NCI-H1092 treated with DMSO at 0.1 percent for 48 hours (cell line): ENCODE results near the gene LYST.
"Not testable (repeated sequence)": the region's sequence is repeated elsewhere in the genome, so short reads cannot be mapped to it uniquely, and the experiment has no call there.

Experiments used
- DNase-seq: peaks from one replicate; lab custom pipeline; 2025; lab: John Stamatoyannopoulos, UW

The LYST gene

GRCh38 chr1:235821361-235821981 is 45.2 kb downstream of the LYST start:
- DNase-seq, result no peak

- no peak for DNase-seq
These were observed 46.6 kb downstream of the LYST start for GRCh38 chr1:235820061-235820460.

- DNase-seq, result no peak
These were observed 48.0 kb downstream of the LYST start for GRCh38 chr1:235818632-235819136.

- no peak for DNase-seq
These were observed 49.5 kb downstream of the LYST start for GRCh38 chr1:235817101-235817728.

GRCh38 chr1:235809688-235810397 is 56.9 kb downstream of the LYST start:
- no peak for DNase-seq

- no peak for DNase-seq
These were observed 58.5 kb downstream of the LYST start for GRCh38 chr1:235808223-235808622.

GRCh38 chr1:235806123-235806522 is 60.6 kb downstream of the LYST start:
- no peak for DNase-seq

GRCh38 chr1:235802573-235803346 is 63.9 kb downstream of the LYST start:
- DNase-seq, result no peak

GRCh38 chr1:235799264-235799663 is 67.4 kb downstream of the LYST start:
- no peak for DNase-seq

- DNase-seq, result no peak
These were observed 75.1 kb downstream of the LYST start for GRCh38 chr1:235791532-235792060.

- no peak for DNase-seq
These were observed 76.6 kb downstream of the LYST start for GRCh38 chr1:235790123-235790522.

- DNase-seq, result not testable (repeated sequence)
These were observed 80.3 kb downstream of the LYST start for GRCh38 chr1:235786227-235786898.

- no peak for DNase-seq
These were observed 81.8 kb downstream of the LYST start for GRCh38 chr1:235784950-235785349.

- DNase-seq, result peak; percentile 64
These were observed 83.4 kb downstream of the LYST start for GRCh38 chr1:235783148-235783776.

- DNase-seq, result no peak
These were observed 84.1 kb downstream of the LYST start for GRCh38 chr1:235782601-235783000.

- no peak for DNase-seq
These were observed 84.9 kb downstream of the LYST start for GRCh38 chr1:235781807-235782206.

GRCh38 chr1:235779770-235780169 is 86.9 kb downstream of the LYST start:
- DNase-seq, result no peak

GRCh38 chr1:235776396-235776795 is 90.3 kb downstream of the LYST start:
- no peak for DNase-seq

GRCh38 chr1:235775246-235775860 is 91.4 kb downstream of the LYST start:
- no peak for DNase-seq

GRCh38 chr1:235767795-235768194 is 98.9 kb downstream of the LYST start:
- DNase-seq, result no peak
